B cell (primary cell): Measurements from ENCODE around the gene DCDC1. TPM values are rescaled to one million over a fixed set of nuclear protein-coding genes. Genes with fewer than 3 reads are reported as not detected.

Experiments used
- ATAC-seq: fragments of 200-7000 bp; cut with Tn5 transposase; one replicate; pipeline ENCODE4 v1.10.0; 2021; ENCODE audit warnings: low read depth, mild to moderate bottlenecking, moderate number of reproducible peaks, moderate library complexity
- CTCF ChIA-PET: fragments of 350-600 bp; sonication (Branson Sonifier 250); formaldehyde crosslinking; loops from one replicate; lab custom pipeline; 2021; ENCODE audit warnings: antibody characterized with exemption, inconsistent platforms; lab: Charles Lee
- POLR2A ChIA-PET: fragments of 350-600 bp; sonication (Branson Sonifier 250); formaldehyde crosslinking; loops from one replicate; lab custom pipeline; 2021; ENCODE audit warnings: antibody characterized with exemption; lab: Charles Lee
- DNase-seq: peaks from one replicate; pipeline ENCODE4 v3.0.0; 2013
- H2AFZ ChIP-seq: 2 replicates; pipeline ENCODE4 v1.6.1; 2012; ENCODE audit warnings: mild to moderate bottlenecking, low read depth, low read length; ENCODE audit not compliant: insufficient read depth, poor library complexity, severe bottlenecking
- H3K27ac ChIP-seq, 2 donors: 1 replicate in 1 of 2; 2 replicates in 1 of 2; pipeline ENCODE4 v1.5.1; 2012 to 2013; ENCODE audit warnings: low read length in 2 of 2, mild to moderate bottlenecking in 2 of 2, moderate library complexity in 1 of 2
- H3K27me3 ChIP-seq, 4 experiments: fragments of 200-600 bp in 1 of 4; sonication (generic) in 1 of 4; replicated peaks in 1 of 4; 1 replicate in 2 of 4; 2 replicates in 2 of 4; pipeline versions ENCODE4 v1.6.1 to v1.7.0; 2013 to 2016; ENCODE audit warnings: low read length in 3 of 4, mild to moderate bottlenecking in 2 of 4, mixed read lengths in 1 of 4, moderate library complexity in 1 of 4; ENCODE audit not compliant: insufficient read depth in 4 of 4, control insufficient read depth in 3 of 4; ENCODE audit errors: control extremely low read depth in 1 of 4
- H3K36me3 ChIP-seq, 2 experiments: replicated peaks in 1 of 2; 1 replicate in 1 of 2; 2 replicates in 1 of 2; pipeline versions ENCODE4 v1.6.1 to v1.7.1; 2013; ENCODE audit warnings: low read length in 1 of 2; ENCODE audit not compliant: insufficient read depth in 2 of 2, control insufficient read depth in 1 of 2; ENCODE audit errors: control extremely low read depth in 1 of 2, extremely low read depth in 1 of 2
- H3K4me1 ChIP-seq, 2 donors: fragments of 200-600 bp in 1 of 2; sonication (generic) in 1 of 2; 1 replicate in 1 of 2; 2 replicates in 1 of 2; pipeline versions ENCODE4 v1.5.1 to v1.6.1; 2013 to 2017; ENCODE audit warnings: low read length in 2 of 2; ENCODE audit not compliant: control insufficient read depth in 2 of 2, insufficient read depth in 2 of 2
- H3K4me2 ChIP-seq: replicated peaks from 2 replicates; pipeline ENCODE3; 2012; ENCODE audit warnings: mild to moderate bottlenecking, low read depth, low read length; ENCODE audit not compliant: poor library complexity, severe bottlenecking
- H3K4me3 ChIP-seq, 5 experiments: fragments of 200-600 bp in 1 of 5; sonication (generic) in 1 of 5; 1 replicate in 3 of 5; 2 replicates in 2 of 5; pipeline versions ENCODE4 v1.5.1 to v1.7.0; 2011 to 2016; ENCODE audit warnings: low read length in 4 of 5, mild to moderate bottlenecking in 4 of 5, low read depth in 2 of 5, control low read depth in 1 of 5, moderate library complexity in 1 of 5; ENCODE audit not compliant: insufficient read depth in 1 of 5; ENCODE audit errors: control extremely low read depth in 1 of 5, extremely low read depth in 1 of 5
- H3K79me2 ChIP-seq: fragments of 200-600 bp; sonication (generic); one replicate; pipeline ENCODE4 v1.6.0; 2016; ENCODE audit warnings: low read length; ENCODE audit not compliant: control insufficient read depth, insufficient read depth
- H3K9ac ChIP-seq: fragments of 200-600 bp; sonication (generic); 2 replicates; pipeline ENCODE4 v1.6.1; 2017; ENCODE audit warnings: mild to moderate bottlenecking, low read length, moderate library complexity
- H3K9me3 ChIP-seq, 3 donors: one replicate each; pipeline versions ENCODE4 v1.6.1 to v1.7.1; 2013; ENCODE audit warnings: low read length in 2 of 3; ENCODE audit not compliant: control insufficient read depth in 2 of 3, insufficient read depth in 1 of 3; ENCODE audit errors: control extremely low read depth in 1 of 3
- H4K20me1 ChIP-seq: 2 replicates; pipeline ENCODE4 v1.6.0; 2012; ENCODE audit warnings: mild to moderate bottlenecking, low read length; ENCODE audit not compliant: insufficient read depth, control insufficient read depth, poor library complexity, severe bottlenecking
- H3K27ac Mint-ChIP-seq: one replicate; pipeline ENCODE4 v1.8.0; 2021; ENCODE audit warnings: mixed read lengths
- H3K27me3 Mint-ChIP-seq: one replicate; pipeline ENCODE4 v1.8.0; 2021; ENCODE audit warnings: mixed read lengths
- H3K4me1 Mint-ChIP-seq: one replicate; pipeline ENCODE4 v1.8.0; 2021; ENCODE audit warnings: mixed read lengths
- H3K4me3 Mint-ChIP-seq: one replicate; pipeline ENCODE4 v1.8.0; 2021; ENCODE audit warnings: mixed read lengths
- H3K9me3 Mint-ChIP-seq: one replicate; pipeline ENCODE4 v1.8.0; 2022; ENCODE audit warnings: mixed read lengths; ENCODE audit not compliant: insufficient read depth
- CTCF ChIP-seq: fragments of 200-600 bp; IDR thresholded peaks from one replicate; pipeline ENCODE4 v1.8.0; 2022; ENCODE audit warnings: antibody characterized with exemption, mild to moderate bottlenecking
- EZH2 ChIP-seq: IDR thresholded peaks from 2 replicates; pipeline ENCODE4 v1.6.1; 2012; ENCODE audit warnings: borderline replicate concordance, low read depth, mild to moderate bottlenecking, moderate library complexity, low read length; ENCODE audit not compliant: insufficient read depth, poor library complexity, severe bottlenecking
- WGBS: methylation state at CpG from one replicate; pipeline ENCODE4 v1.1.5; 2013; ENCODE audit warnings: missing lambda C conversion rate; ENCODE audit not compliant: insufficient coverage; 5-methylcytosine and 5-hydroxymethylcytosine counted together
- intact Hi-C: fragments of 100-400 bp; cut with micrococcal nuclease; formaldehyde crosslinking; loops from one replicate; pipeline ENCODE4 v1.10.0; 2022
- polyA plus RNA-seq: library from polyadenylated mRNA; depleted of rRNA; stranded (reverse); fragments of >200 nt; gene quantifications from 2 replicates; pipeline ENCODE4 v1.2.3, GENCODE V29; 2012
- total RNA-seq, 2 donors: library from RNA; stranded (reverse); fragments of 120-200 nt in 1 of 2; gene quantifications; 1 replicate in 1 of 2; 2 replicates in 1 of 2; pipeline versions ENCODE4 v1.2.3 to v1.2.4, GENCODE V29; 2013 to 2022

Gene DCDC1
- total and polyA plus RNA-seq, 2 donors (not counting 1 experiment from before 2014, with no cell fraction given), result not detected

- H3K27me3 Mint-ChIP-seq, result no peaks in the 10 kb centered on the region
- intact Hi-C loops, result loop anchor here (10.0 kb wide), 1 partner anchor 714 kb away; no protein-coding TSS in a partner anchor
- Histone ChIP-seq H3K27ac (no peak overlapping the region), H3K27me3 (no peaks in the 10 kb centered on the region), H3K4me3 (no peak overlapping the region), H3K79me2 (no peaks in the 10 kb centered on the region), H3K9me3 (no peaks in the 10 kb centered on the region), H4K20me1 (no peaks in the 10 kb centered on the region), H3K4me2 (no peak overlapping the region), H3K4me1 (no peaks in the 10 kb centered on the region), H3K36me3 (no peaks in the 10 kb centered on the region), H3K9ac (no peak overlapping the region), H2AFZ (no peak overlapping the region)
- no peaks in the 10 kb centered on the region for H3K4me1 Mint-ChIP-seq
- ATAC-seq (no peak), DNase-seq (peak; percentile 22)
- H3K4me3 Mint-ChIP-seq, result no peak overlapping the region
- no peaks in the 10 kb centered on the region for H3K9me3 Mint-ChIP-seq
- ChIA-PET CTCF (interaction anchor here (0.6 to 2.0 kb wide), 2 partner anchors 68 to 936 kb away, joined by 3 to 17 read pairs; no protein-coding TSS in a partner anchor), POLR2A (no interaction called here)
- TF ChIP-seq EZH2, result no peak
- peak; percentile 33 for TF ChIP-seq CTCF
- no CpG with 5 or more reads among the region's 5 CpGs for WGBS
- no peak overlapping the region for H3K27ac Mint-ChIP-seq
Measured at GRCh38 chr11:31240340-31240904, 129.1 kb downstream of the DCDC1 start.
